Transverse colon (tissue), 3 donors: ENCODE data around the gene ACTN3.

Experiments
- CTCF ChIP-seq, 5 experiments: fragments of 200-600 bp in 3 of 5; fragments of 450-650 bp in 2 of 5; sonication (generic) in 3 of 5; IDR thresholded peaks; 1 replicate in 2 of 5; 2 replicates in 3 of 5; pipeline ENCODE4 v1.5.1; 2016 to 2017; ENCODE audit warnings: antibody characterized with exemption in 5 of 5, inconsistent platforms in 3 of 5, mild to moderate bottlenecking in 2 of 5, moderate library complexity in 1 of 5
- EP300 ChIP-seq: sonication (generic); formaldehyde crosslinking; IDR thresholded peaks from one replicate; pipeline ENCODE4 v1.6.1; 2017; ENCODE audit warnings: antibody characterized with exemption, low read depth
- POLR2A ChIP-seq: fragments of 450-650 bp; IDR thresholded peaks from one replicate; pipeline ENCODE4 v1.6.1; 2016; ENCODE audit warnings: antibody characterized with exemption, mild to moderate bottlenecking, moderate library complexity

- TF ChIP-seq POLR2A (no peak), CTCF (IDR thresholded peaks at IDR 0.05) (no peak), EP300 (no peak)
Measured at GRCh38 chr11:66539870-66540213, 6.9 kb upstream of the ACTN3 start.
